Suprapubic skin (tissue), 4 donors: ENCODE measurements around the gene CNGA1. TPM values are rescaled to one million over a fixed set of nuclear protein-coding genes. Genes with fewer than 3 reads are reported as not detected.
A peak's percentile ranks its signal among the peaks of the same experiment; 100 is the strongest.

Experiments
- DNase-seq, 2 donors: peaks; one replicate each; pipeline ENCODE4 v3.0.0-alpha.2; 2019; ENCODE audit warnings: low spot score in 2 of 2
- H3K27ac ChIP-seq: fragments of 200-600 bp; sonication (generic); one replicate; pipeline ENCODE4 v1.5.1; 2019
- H3K27me3 ChIP-seq: fragments of 200-600 bp; sonication (generic); one replicate; pipeline ENCODE4 v1.5.1; 2019
- H3K36me3 ChIP-seq: fragments of 200-600 bp; sonication (generic); one replicate; pipeline ENCODE4 v1.5.1; 2019
- H3K4me1 ChIP-seq: fragments of 200-600 bp; sonication (generic); one replicate; pipeline ENCODE4 v1.5.1; 2019
- H3K4me3 ChIP-seq: fragments of 200-600 bp; sonication (generic); one replicate; pipeline ENCODE4 v1.5.1; 2019; ENCODE audit warnings: mild to moderate bottlenecking
- H3K9me3 ChIP-seq: fragments of 200-600 bp; sonication (generic); one replicate; pipeline ENCODE4 v1.5.1; 2019
- EP300 ChIP-seq: sonication (generic); formaldehyde crosslinking; IDR thresholded peaks from one replicate; pipeline ENCODE4 v1.6.1; 2017; ENCODE audit warnings: antibody characterized with exemption
- POLR2A ChIP-seq, 2 donors: fragments of 450-650 bp; IDR thresholded peaks; one replicate each; pipeline ENCODE4 v1.6.1; 2017; ENCODE audit warnings: antibody characterized with exemption in 2 of 2, mild to moderate bottlenecking in 2 of 2, moderate library complexity in 2 of 2
- POLR2AphosphoS5 ChIP-seq, 3 donors: sonication (generic); formaldehyde crosslinking; IDR thresholded peaks; one replicate each; pipeline ENCODE4 v1.6.1; 2017; ENCODE audit warnings: antibody characterized with exemption in 3 of 3
- WGBS: methylation state at CpG from one replicate; pipeline ENCODE4 v1.1.5; 2018; 5-methylcytosine and 5-hydroxymethylcytosine counted together
- total RNA-seq, 4 donors: library from RNA; depleted of rRNA; stranded (reverse); fragments of >200 nt; gene quantifications; one replicate each; pipeline ENCODE4 v1.1.0, GENCODE V29; 2016
- TF ChIP-seq, protein P1 (sequence below), 2 donors: fragments of 200-600 bp in 1 of 2; fragments of 450-650 bp in 1 of 2; sonication (generic) in 1 of 2; IDR thresholded peaks; one replicate each; pipeline ENCODE4 v1.5.1; 2016 to 2019; ENCODE audit warnings: antibody characterized with exemption in 2 of 2, mild to moderate bottlenecking in 1 of 2, moderate library complexity in 1 of 2

Gene CNGA1
- total RNA-seq: 10 to 100 TPM in 1 of 4 donors, 1 to 10 TPM in 3; 1.7 to 12.5 (median 5.5) TPM

DNA sequence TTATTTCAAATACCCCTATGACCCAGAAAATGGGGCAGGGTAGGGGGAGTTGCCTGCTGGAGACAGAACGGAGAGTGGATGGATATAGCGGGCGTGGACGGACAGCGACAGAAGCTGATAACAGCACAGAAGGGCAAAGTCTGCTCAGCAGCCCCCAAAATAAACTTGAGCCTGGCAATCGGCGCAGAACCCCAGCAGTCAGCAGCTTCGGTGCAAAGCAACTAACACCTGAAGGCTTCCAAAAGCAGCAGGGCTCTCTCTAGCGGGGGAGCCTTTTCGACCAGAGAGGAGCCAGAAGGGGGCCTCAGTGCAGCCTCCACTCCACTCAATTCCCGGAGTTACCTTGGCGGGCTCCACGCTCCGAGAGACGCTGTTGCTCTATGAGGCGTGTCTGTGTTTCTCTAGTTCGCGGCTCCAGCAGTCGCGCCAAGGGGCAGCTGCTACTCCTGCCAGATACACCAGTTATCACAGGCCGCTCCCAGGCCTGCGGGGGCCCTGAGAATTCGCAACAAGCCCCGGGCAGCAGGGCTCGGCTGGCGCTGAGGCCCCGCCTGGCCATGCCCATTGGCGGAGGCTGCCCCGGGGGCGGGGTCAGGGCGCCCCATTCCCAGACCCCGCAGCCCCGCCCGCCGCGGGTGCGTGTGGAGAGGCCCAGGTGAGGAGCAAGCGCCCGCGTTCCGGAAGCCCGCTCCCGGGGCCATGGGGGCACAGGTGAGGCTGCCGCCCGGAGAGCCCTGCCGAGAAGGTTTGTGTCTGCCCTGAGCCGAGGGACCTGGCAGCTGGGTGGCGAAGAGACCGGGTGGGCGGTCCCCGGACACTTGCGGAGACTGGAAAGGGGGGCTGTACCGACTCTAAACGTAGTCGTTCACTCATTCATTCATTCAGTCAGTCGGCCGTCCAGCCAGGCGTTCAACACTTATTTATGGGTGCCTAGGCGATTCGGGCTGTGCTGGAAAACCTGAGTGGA, at the start of gene CNGA1, which contains the start of gene NIPAL1:
Gene CNGA1, minus strand, starts transcription at position 541 of the 967 bp plus-strand sequence. CDS start 63,992 bp downstream, outside the sequence.
Gene NIPAL1, plus strand, starts transcription at position 632 of the 967 bp plus-strand sequence. Its CDS starts 68 bp downstream, at position 700.
- Histone ChIP-seq H3K9me3 (no peaks in the 10 kb centered on the region), H3K36me3 (no peaks in the 10 kb centered on the region), H3K4me1 (peaks cover 23% of the 10 kb centered on the region), H3K4me3 (peak within 1 kb of the TSS; percentile 75), H3K27ac (peak within 1 kb of the TSS; percentile 94), H3K27me3 (no peaks in the 10 kb centered on the region)
- peak; percentile 81 to 85 for DNase-seq
- TF ChIP-seq, protein P1, sequence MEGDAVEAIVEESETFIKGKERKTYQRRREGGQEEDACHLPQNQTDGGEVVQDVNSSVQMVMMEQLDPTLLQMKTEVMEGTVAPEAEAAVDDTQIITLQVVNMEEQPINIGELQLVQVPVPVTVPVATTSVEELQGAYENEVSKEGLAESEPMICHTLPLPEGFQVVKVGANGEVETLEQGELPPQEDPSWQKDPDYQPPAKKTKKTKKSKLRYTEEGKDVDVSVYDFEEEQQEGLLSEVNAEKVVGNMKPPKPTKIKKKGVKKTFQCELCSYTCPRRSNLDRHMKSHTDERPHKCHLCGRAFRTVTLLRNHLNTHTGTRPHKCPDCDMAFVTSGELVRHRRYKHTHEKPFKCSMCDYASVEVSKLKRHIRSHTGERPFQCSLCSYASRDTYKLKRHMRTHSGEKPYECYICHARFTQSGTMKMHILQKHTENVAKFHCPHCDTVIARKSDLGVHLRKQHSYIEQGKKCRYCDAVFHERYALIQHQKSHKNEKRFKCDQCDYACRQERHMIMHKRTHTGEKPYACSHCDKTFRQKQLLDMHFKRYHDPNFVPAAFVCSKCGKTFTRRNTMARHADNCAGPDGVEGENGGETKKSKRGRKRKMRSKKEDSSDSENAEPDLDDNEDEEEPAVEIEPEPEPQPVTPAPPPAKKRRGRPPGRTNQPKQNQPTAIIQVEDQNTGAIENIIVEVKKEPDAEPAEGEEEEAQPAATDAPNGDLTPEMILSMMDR (IDR thresholded peaks at IDR 0.05): no peak
- peak in 1 of 2 donors; percentile 3 for TF ChIP-seq POLR2A (IDR thresholded peaks at IDR 0.05)
- TF ChIP-seq POLR2AphosphoS5 (IDR thresholded peaks at IDR 0.05): peak in 1 of 3 donors; percentile 43
- no peak for TF ChIP-seq EP300
- WGBS: 8% methylated on average over 13 of the region's 60 CpGs

DNA sequence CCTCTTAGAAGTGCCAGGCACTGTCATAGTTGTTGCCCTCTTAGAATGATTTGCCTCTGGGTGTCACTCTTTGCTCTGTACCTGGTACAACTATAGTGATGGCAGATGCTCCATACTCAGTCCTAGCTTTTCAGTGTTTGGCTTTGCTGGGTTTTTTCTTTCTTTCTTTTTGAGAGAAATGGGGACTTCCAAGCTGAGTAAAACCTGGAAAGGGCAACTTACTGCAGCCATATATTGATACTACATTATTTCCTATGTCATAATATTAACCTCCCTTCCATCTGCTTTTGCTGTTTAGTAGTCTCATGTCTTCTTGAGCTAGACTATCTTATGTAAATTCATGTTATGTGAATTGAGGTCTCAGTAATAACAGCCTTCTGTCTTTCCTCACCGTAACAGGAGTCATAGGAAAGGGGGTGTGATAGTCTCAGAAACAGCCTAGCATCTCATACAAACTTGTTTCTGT, 49.1 kb upstream of the CNGA1 start:
- Histone ChIP-seq H3K27ac (no peak overlapping the region), H3K4me3 (no peak overlapping the region), H3K9me3 (no peaks in the 10 kb centered on the region), H3K36me3 (no peaks in the 10 kb centered on the region), H3K27me3 (no peaks in the 10 kb centered on the region), H3K4me1 (no peaks in the 10 kb centered on the region)
- TF ChIP-seq, protein P1 (IDR thresholded peaks at IDR 0.05): no peak
- TF ChIP-seq POLR2AphosphoS5 (IDR thresholded peaks at IDR 0.05): no peak
- no peak for TF ChIP-seq POLR2A (IDR thresholded peaks at IDR 0.05)
- no peak for TF ChIP-seq EP300
- WGBS: 96% methylated on average over 1 of the region's 1 CpG
- no peak for DNase-seq

DNA sequence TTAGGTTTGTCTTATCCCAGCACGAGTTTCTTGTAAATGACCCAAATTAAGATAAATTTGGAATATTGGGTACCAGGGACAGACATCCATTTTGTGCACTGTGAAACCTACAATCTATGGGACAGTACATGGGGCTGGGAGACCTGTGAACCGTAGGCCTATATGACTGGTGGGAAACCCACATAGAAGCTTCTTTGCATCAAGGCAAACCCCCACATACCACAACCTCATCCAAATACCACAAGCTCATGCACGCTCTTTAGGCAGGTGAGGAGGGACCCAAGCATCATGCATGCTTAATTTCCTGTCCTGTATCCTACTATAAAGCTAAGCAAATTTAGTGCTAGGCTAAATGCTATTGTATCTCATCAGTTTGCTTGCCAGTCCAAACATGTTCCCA, 47.9 kb upstream of the CNGA1 start:
- no peaks in the 10 kb centered on the region for H3K27me3 ChIP-seq
- DNase-seq: no peak
- no peak overlapping the region for H3K4me3 ChIP-seq
- TF ChIP-seq POLR2AphosphoS5 (IDR thresholded peaks at IDR 0.05): no peak
- TF ChIP-seq, protein P1 (IDR thresholded peaks at IDR 0.05): no peak
- TF ChIP-seq EP300: no peak
- TF ChIP-seq POLR2A (IDR thresholded peaks at IDR 0.05): no peak
- H3K36me3 ChIP-seq: no peaks in the 10 kb centered on the region
- WGBS: 84% methylated on average over 3 of the region's 3 CpGs
- no peaks in the 10 kb centered on the region for H3K9me3 ChIP-seq
- no peak overlapping the region for H3K27ac ChIP-seq
- no peaks in the 10 kb centered on the region for H3K4me1 ChIP-seq

DNA sequence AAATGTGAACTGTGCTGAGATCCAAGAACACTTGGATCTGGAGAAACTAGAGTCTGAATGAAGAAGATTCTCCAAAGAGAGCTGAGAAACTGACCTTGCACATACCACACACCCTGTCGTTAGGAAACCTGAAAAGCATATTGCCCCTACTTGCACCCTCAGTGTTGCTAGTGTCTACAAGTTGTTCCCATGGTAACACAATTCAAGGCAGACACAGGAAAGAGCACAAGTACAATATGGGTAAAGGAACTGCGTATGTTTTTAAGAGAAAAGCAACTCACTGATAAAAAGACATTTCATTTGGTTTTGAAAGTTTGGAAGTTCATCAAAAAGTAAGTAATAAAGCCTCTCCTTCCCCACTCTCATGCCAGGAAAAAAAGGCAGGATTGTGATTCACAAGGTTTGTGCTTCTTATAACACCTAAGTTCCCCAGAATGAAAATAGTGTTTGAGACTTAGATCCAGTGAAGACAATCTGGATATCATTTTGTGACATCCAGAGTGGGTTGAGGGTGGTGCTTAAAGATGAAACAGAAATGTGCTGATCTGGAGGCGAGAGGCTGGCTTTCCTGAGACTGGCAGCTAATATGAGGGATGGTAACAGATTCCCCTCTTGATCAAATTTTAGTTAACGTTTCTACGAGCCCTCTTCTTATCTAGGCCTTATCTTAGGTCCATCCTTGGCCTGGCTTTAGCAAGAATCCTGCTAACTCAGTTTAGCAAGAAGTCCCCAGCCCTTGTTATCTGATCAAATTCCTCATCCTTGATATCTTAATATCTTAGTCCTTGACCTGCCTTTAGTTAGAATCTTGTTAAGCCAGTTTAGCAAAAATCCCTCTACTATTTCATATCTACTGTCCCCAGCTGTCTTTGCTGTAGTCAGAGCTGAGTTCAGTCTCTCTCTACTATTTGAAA, 42.4 kb upstream of the CNGA1 start:
- H3K27me3 ChIP-seq: no peaks in the 10 kb centered on the region
- no peaks in the 10 kb centered on the region for H3K4me1 ChIP-seq
- no peaks in the 10 kb centered on the region for H3K9me3 ChIP-seq
- TF ChIP-seq POLR2AphosphoS5 (IDR thresholded peaks at IDR 0.05) (no peak), POLR2A (IDR thresholded peaks at IDR 0.05) (no peak)
- H3K27ac ChIP-seq: no peak overlapping the region
- no peak overlapping the region for H3K4me3 ChIP-seq
- 56% methylated on average over 5 of the region's 5 CpGs for WGBS
- no peaks in the 10 kb centered on the region for H3K36me3 ChIP-seq
- DNase-seq: no peak

DNA sequence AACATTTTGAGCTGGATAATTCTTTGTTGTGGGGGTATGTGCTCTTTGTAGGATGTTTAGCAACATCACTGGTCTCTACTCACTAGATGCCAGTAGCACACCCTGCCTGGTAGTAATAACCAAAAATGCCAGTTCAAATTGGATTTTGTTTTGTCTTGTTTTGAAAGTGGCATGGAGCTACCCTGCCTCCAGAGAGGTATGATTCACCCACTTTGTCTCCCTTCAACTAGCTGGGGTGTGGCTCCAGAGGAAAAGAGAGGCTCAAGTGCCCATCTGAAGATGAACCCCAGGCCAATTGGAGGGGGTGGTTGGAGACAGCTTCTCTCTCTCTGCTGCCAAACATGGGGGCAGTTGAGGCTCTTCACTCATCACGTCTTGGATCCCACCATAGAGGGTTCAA, 34.6 kb upstream of the CNGA1 start:
- 100% methylated on average over 1 of the region's 1 CpG for WGBS
- H3K4me3 ChIP-seq: no peak overlapping the region
- no peak overlapping the region for H3K27ac ChIP-seq
- no peaks in the 10 kb centered on the region for H3K27me3 ChIP-seq
- DNase-seq: no peak
- no peaks in the 10 kb centered on the region for H3K36me3 ChIP-seq
- TF ChIP-seq POLR2A (IDR thresholded peaks at IDR 0.05) (no peak), POLR2AphosphoS5 (IDR thresholded peaks at IDR 0.05) (no peak), EP300 (no peak)
- TF ChIP-seq, protein P1 (IDR thresholded peaks at IDR 0.05): no peak
- H3K9me3 ChIP-seq: no peaks in the 10 kb centered on the region
- peaks cover 13% of the 10 kb centered on the region for H3K4me1 ChIP-seq
